Heart left ventricle (tissue), 16 donors: ENCODE data around the gene SRI. TPM values are rescaled to one million over a fixed set of nuclear protein-coding genes. Genes with fewer than 3 reads are reported as not detected.

Experiments used
- ATAC-seq, 4 donors: fragments of 200-7000 bp; cut with Tn5 transposase; one replicate each; pipeline ENCODE4 v1.9.1; 2020 to 2022; ENCODE audit warnings: moderate library complexity in 4 of 4, mild to moderate bottlenecking in 3 of 4, moderate number of reproducible peaks in 1 of 4
- DNase-seq, 5 donors: peaks; one replicate each; pipeline ENCODE4 v3.0.0-alpha.2; 2020
- H3K27ac ChIP-seq, 12 donors: fragments of 200-600 bp; sonication (generic) in 4 of 12; one replicate each; pipeline versions ENCODE4 v1.5.0 to v1.8.0; 2016 to 2022; ENCODE audit warnings: mild to moderate bottlenecking in 2 of 12
- H3K27me3 ChIP-seq, 9 donors: fragments of 200-600 bp; sonication (generic) in 2 of 9; one replicate each; pipeline versions ENCODE4 v1.5.1 to v1.8.0; 2016 to 2022; ENCODE audit warnings: mild to moderate bottlenecking in 3 of 9
- H3K36me3 ChIP-seq, 9 donors: fragments of 200-600 bp; sonication (generic) in 2 of 9; one replicate each; pipeline versions ENCODE4 v1.5.0 to v1.8.0; 2018 to 2022; ENCODE audit warnings: mild to moderate bottlenecking in 2 of 9
- H3K4me1 ChIP-seq, 12 donors: fragments of 200-600 bp; sonication (generic) in 4 of 12; one replicate each; pipeline versions ENCODE4 v1.5.0 to v1.8.0; 2016 to 2022; ENCODE audit warnings: mild to moderate bottlenecking in 3 of 12
- H3K4me3 ChIP-seq, 12 donors: fragments of 200-600 bp; sonication (generic) in 4 of 12; one replicate each; pipeline versions ENCODE4 v1.5.0 to v1.8.0; 2017 to 2022; ENCODE audit warnings: mild to moderate bottlenecking in 9 of 12, moderate library complexity in 4 of 12
- H3K9me3 ChIP-seq, 12 donors: fragments of 200-600 bp; sonication (generic) in 4 of 12; one replicate each; pipeline versions ENCODE4 v1.5.0 to v1.8.0; 2016 to 2022; ENCODE audit warnings: mild to moderate bottlenecking in 1 of 12
- CTCF ChIP-seq, 12 donors: fragments of 200-600 bp; sonication (generic) in 4 of 12; IDR thresholded peaks; one replicate each; pipeline versions ENCODE4 v1.5.0 to v1.8.0; 2018 to 2022; ENCODE audit warnings: antibody characterized with exemption in 12 of 12, mild to moderate bottlenecking in 5 of 12
- POLR2A ChIP-seq, 2 donors: fragments of 450-650 bp; IDR thresholded peaks; one replicate each; pipeline ENCODE4 v1.6.1; 2017; ENCODE audit warnings: antibody characterized with exemption in 2 of 2, mild to moderate bottlenecking in 2 of 2, moderate library complexity in 2 of 2
- WGBS, 4 donors: extraction: QIAGEN DNeasy Blood & Tissue Kit in 2 of 4; methylation state at CpG; one replicate each; pipeline versions ENCODE4 v1.1.5 to v1.1.7; 2013 to 2018; 5-methylcytosine and 5-hydroxymethylcytosine counted together
- intact Hi-C, 10 donors: fragments of 100-400 bp; cut with DNase I; formaldehyde crosslinking; loops; one replicate each; pipeline versions ENCODE4 v1.11.1 to v1.14.2; 2022
- polyA plus RNA-seq, 2 donors: library from polyadenylated mRNA; stranded (reverse); fragments of 200-250 nt; gene quantifications; one replicate each; pipeline ENCODE4 v1.2.3, GENCODE V29; 2013
- total RNA-seq, 9 donors: library from RNA; depleted of rRNA in 2 of 9; stranded (reverse); fragments of >200 nt in 2 of 9; fragmentation: NEBNext Ultra II Directional in 3 of 9; extraction: Animal tissue kit (Norgen Biotek cat#: 25700) in 3 of 9; gene quantifications; one replicate each; pipeline versions ENCODE4 v1.1.0 to v1.2.4, GENCODE V29; 2016 to 2023
- donor health status: ischemic (EF 13 %, LVEDD 7.1; RV severe dilation, severe dysfunction).
- donor health status: healthy with polysubstance abuse.
- donor health status: DM: no; HTN: yes; CAD: no.
- donor health status: DM: no; HTN: no; CAD: no.
- donor health status: ischemic (EF 25% LVEDD 6.9; RV normal size, moderate dysfunction).
- donor health status: ischemic (EF 25% LVEDD 5.7; RV mildly dilated, moderate dysfunction).
- donor health status: healthy.
- donor health status: DM: yes; HTN: yes; CAD: no.
- donor health status: ischemic (EF 35%, LVEDD 5.7; RV mildly dilated, moderate dysfunction).
- donor health status: nonischemic (EF 11% LVEDD 7.7; RV severe dilation, severe dysfunction).
- donor health status: DM: yes; HTN: yes; CAD: no.
- donor health status: PGD.
- donor health status: ischemic (EF 29% LVEDD 5.4; RV normal size, mild dysfunction).
- donor health status: nonischemic (EF 23%, LVEDD 6.1; RV moderate dilation, normal function).

Gene SRI
- total and polyA plus RNA-seq, 11 donors: 25.9 to 88.5 (median 68.9) TPM

GRCh38 chr7:88172842-88173241, 47.0 kb downstream of the SRI start:
- WGBS, 4 donors: 95 to 98% (median 96%) methylated on average over 4 of the region's 4 CpGs
- Histone ChIP-seq H3K4me1 (peaks cover 0 to 3% (median 0%) of the 10 kb centered on the region in 12 donors), H3K36me3 (no peaks in the 10 kb centered on the region), H3K4me3 (no peak overlapping the region), H3K27me3 (no peaks in the 10 kb centered on the region), H3K27ac (no peak overlapping the region), H3K9me3 (no peaks in the 10 kb centered on the region)
- ATAC-seq (no peak), DNase-seq (no peak)
- TF ChIP-seq POLR2A (IDR thresholded peaks at IDR 0.05): no peak
- no peak for TF ChIP-seq CTCF (IDR thresholded peaks at IDR 0.05)
- intact Hi-C loops: loop anchor here in 2 of 10 donors (10.0 kb wide), 2 partner anchors 68 to 378 kb away; no protein-coding TSS in a partner anchor

DNA sequence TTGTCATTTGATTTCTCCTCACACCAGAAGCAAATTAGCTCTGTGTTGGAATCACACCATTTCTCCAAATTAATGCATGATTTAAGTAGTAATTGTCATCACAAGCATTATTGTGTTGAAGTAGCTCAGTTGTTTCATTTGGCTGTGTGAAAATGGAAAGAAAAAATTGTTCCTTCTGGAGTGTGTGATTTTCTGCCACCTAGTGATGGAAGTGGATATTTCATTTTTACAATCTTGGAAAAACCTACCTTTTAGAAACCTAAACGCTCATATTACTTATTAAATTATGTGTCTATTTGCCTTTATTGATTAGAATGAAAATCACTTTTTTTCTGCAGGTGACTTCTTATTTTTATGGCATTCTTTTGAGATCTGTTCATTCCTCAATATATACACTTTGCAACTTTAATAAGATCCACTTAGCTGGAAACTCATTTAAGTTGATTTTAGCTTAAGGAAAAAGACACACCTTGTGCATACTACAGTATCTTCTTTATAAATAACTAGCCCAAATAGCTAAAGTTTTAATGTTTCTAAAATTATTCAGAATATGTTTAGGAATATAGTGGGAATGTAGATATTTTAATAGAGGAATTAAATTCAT, 50.0 kb downstream of the SRI start:
- Histone ChIP-seq H3K9me3 (no peaks in the 10 kb centered on the region), H3K36me3 (no peaks in the 10 kb centered on the region), H3K27ac (no peak overlapping the region), H3K27me3 (no peaks in the 10 kb centered on the region), H3K4me3 (no peak overlapping the region), H3K4me1 (peaks cover 0 to 6% (median 0%) of the 10 kb centered on the region in 12 donors)
- DNase-seq: no peak
- no peak for ATAC-seq
- TF ChIP-seq POLR2A (IDR thresholded peaks at IDR 0.05) (no peak), CTCF (IDR thresholded peaks at IDR 0.05) (peak; percentile 36 to 68 (median 52))
- 14 to 28% (median 18%) methylated on average over 1 of the region's 1 CpG for WGBS, 4 donors
- intact Hi-C loops: loop anchor here in 8 of 10 donors (2.0 to 10.0 kb wide), 5 partner anchors 65 to 663 kb away; no protein-coding TSS in a partner anchor

GRCh38 chr7:88167721-88168120, 52.1 kb downstream of the SRI start:
- intact Hi-C loops: loop anchor here in 7 of 10 donors (2.0 to 10.0 kb wide), 4 partner anchors 369 to 660 kb away; no protein-coding TSS in a partner anchor
- H3K4me1 ChIP-seq: peaks cover 0 to 6% (median 0%) of the 10 kb centered on the region in 12 donors

More at GRCh38 chr7:88167721-88168120, 52.1 kb downstream of the SRI start:
- TF ChIP-seq POLR2A (IDR thresholded peaks at IDR 0.05): no peak
- no peak for TF ChIP-seq CTCF (IDR thresholded peaks at IDR 0.05)
- Histone ChIP-seq H3K4me3 (no peak overlapping the region), H3K36me3 (no peaks in the 10 kb centered on the region), H3K27me3 (no peaks in the 10 kb centered on the region), H3K27ac (no peak overlapping the region), H3K9me3 (no peaks in the 10 kb centered on the region)
- ATAC-seq (no peak), DNase-seq (no peak)
- WGBS, 4 donors: 78 to 93% (median 87%) methylated on average over 2 of the region's 2 CpGs
